Thoracic aorta (tissue), 2 donors: ENCODE measurements around the gene CLDN22. TPM values are rescaled to one million over a fixed set of nuclear protein-coding genes. Genes with fewer than 3 reads are reported as not detected.

Source experiments
- ATAC-seq: fragments of 150-250 bp; one replicate; pipeline ENCODE4 v1.8.0; 2017; ENCODE audit warnings: low read depth; ENCODE audit not compliant: insufficient number of reproducible peaks, low FRiP score
- DNase-seq: peaks from one replicate; pipeline ENCODE4 v3.0.0-alpha.2; 2020; ENCODE audit warnings: low spot score
- H3K27ac ChIP-seq, 2 donors: fragments of 200-600 bp; sonication (generic); 1 replicate in 1 of 2; 2 replicates in 1 of 2; pipeline ENCODE4 v1.5.1; 2016; ENCODE audit warnings: mild to moderate bottlenecking in 2 of 2, moderate library complexity in 2 of 2
- H3K27me3 ChIP-seq: fragments of 200-600 bp; sonication (generic); replicated peaks from 2 replicates; pipeline ENCODE4 v1.6.0; 2016; ENCODE audit warnings: mild to moderate bottlenecking; ENCODE audit not compliant: insufficient read depth
- H3K36me3 ChIP-seq: fragments of 200-600 bp; sonication (generic); one replicate; pipeline ENCODE4 v1.5.1; 2016
- H3K4me1 ChIP-seq, 2 donors: fragments of 200-600 bp; sonication (generic); 1 replicate in 1 of 2; 2 replicates in 1 of 2; pipeline versions ENCODE4 v1.5.1 to v1.6.0; 2016; ENCODE audit warnings: low read depth in 2 of 2, mild to moderate bottlenecking in 1 of 2; ENCODE audit not compliant: control insufficient read depth in 1 of 2
- H3K4me3 ChIP-seq: fragments of 200-600 bp; sonication (generic); 2 replicates; pipeline ENCODE4 v1.5.1; 2016; ENCODE audit warnings: mild to moderate bottlenecking
- H3K9me3 ChIP-seq: fragments of 200-600 bp; sonication (generic); 2 replicates; pipeline ENCODE4 v1.5.1; 2016
- CTCF ChIP-seq: fragments of 200-600 bp; sonication (generic); IDR thresholded peaks from one replicate; pipeline ENCODE4 v1.5.1; 2019; ENCODE audit warnings: antibody characterized with exemption
- total RNA-seq, 2 donors: library from RNA; depleted of rRNA; stranded (reverse); fragments of >200 nt; gene quantifications; one replicate each; pipeline versions ENCODE4 v1.1.0 to v1.2.3, GENCODE V29; 2016

Gene CLDN22
- total RNA-seq, 2 donors from 2014 or later: not detected

DNA sequence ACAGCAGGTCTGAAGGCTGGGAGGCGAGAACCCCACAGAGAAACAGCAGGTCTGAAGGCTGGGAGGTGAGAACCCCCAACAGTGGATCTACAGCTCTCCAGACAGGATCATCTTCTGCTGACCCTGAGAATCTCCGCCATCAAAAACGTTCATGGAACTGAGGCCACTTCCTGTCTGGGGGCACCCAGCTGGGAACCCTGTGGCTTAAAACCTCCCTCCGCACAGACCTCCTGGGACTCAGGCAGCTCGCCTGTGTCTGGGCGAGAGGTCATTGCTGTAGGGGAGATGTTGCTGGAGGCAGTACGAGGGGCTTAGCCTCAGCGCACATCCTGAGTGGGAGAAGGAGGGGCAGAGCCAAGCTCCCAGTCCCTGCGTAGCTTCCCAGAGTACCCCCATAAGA lies 17.3 kb upstream of the CLDN22 start:
- no peak for ATAC-seq
- Histone ChIP-seq H3K27me3 (no peaks in the 10 kb centered on the region), H3K36me3 (no peaks in the 10 kb centered on the region), H3K9me3 (no peaks in the 10 kb centered on the region), H3K4me3 (no peak overlapping the region), H3K27ac (no peak overlapping the region), H3K4me1 (peaks cover 0 to 5% of the 10 kb centered on the region in 2 donors)
- TF ChIP-seq CTCF: no peak
- no peak for DNase-seq

DNA sequence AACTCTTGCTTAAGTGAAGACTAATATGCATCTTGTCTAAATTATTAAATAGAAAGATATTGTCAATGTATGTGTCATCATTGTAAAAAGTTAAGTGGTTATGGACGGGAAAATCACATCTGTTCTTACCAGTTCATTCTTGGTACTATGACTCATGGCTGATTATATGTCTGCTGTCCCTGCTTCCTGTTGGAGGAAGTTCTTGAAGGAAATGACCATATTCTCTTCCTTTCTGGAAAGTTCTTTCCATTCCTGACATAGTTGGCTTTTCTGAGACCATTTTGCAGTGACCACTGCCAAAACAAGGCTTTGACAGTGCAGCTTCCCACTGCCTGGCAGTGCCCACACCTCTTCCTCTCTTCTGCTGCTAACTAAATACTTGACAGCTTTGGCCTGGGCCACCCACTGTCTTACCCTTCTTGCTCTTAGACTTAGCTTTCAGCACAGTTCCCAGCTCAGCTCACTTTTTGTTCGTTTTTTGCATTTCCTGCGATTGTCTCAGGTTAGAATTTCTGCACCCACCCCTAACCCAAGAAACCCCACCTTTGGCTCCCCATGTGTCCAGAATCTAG lies 15.4 kb upstream of the CLDN22 start:
- Histone ChIP-seq H3K27me3 (no peaks in the 10 kb centered on the region), H3K9me3 (no peaks in the 10 kb centered on the region), H3K4me3 (no peak overlapping the region), H3K27ac (no peak overlapping the region), H3K36me3 (no peaks in the 10 kb centered on the region), H3K4me1 (peaks cover 0 to 5% of the 10 kb centered on the region in 2 donors)
- DNase-seq (no peak), ATAC-seq (no peak)
- no peak for TF ChIP-seq CTCF

DNA sequence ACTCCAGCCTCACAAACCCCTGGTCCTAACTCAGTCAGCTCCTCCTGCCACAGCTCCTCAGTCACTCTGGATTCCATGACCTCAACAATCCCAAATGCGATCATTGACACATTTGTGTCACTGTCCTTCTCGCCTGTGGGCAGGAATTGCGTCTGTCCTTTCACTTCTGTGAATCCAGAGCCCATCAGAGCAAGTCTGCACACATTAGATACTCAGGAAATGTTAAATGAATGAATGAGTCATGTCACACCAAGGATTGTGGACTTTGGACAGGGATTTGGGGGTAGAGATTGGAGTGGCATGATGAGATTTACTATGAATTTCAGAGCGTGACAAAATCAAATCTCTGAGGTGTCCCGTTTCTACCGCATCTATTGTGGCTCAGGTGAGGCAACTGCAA lies 13.9 kb upstream of the CLDN22 start:
- H3K9me3 ChIP-seq: no peaks in the 10 kb centered on the region
- H3K36me3 ChIP-seq: no peaks in the 10 kb centered on the region
- H3K4me1 ChIP-seq: peaks cover 0 to 5% of the 10 kb centered on the region in 2 donors
- DNase-seq (no peak), ATAC-seq (no peak)
- TF ChIP-seq CTCF: no peak
- H3K27me3 ChIP-seq: no peaks in the 10 kb centered on the region
- no peak overlapping the region for H3K27ac ChIP-seq
- H3K4me3 ChIP-seq: no peak overlapping the region

DNA sequence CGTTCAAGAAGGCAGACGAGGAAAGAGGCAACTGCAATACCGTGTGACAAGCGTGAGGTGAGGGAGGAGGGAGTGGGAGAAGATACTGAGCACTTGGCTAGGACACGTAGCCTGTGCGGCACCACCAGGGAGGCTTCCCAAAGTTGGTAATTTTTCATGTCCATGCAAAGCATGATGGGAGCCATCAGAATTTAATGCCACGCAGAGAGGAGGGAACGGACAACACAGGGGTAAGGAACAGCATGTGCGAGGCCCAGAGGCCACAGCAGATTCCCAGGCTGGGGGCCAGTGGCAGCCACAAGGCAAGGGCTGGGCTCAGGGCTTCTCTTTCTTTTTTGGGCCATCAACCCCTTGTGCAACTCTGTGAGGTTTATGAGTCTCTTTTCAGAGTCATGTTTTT lies 13.1 kb upstream of the CLDN22 start:
- H3K4me1 ChIP-seq: peaks cover 0 to 5% of the 10 kb centered on the region in 2 donors
- H3K36me3 ChIP-seq: no peaks in the 10 kb centered on the region
- no peak overlapping the region for H3K4me3 ChIP-seq
- no peak for TF ChIP-seq CTCF
- DNase-seq: no peak
- H3K27ac ChIP-seq: no peak overlapping the region
- H3K27me3 ChIP-seq: no peaks in the 10 kb centered on the region
- H3K9me3 ChIP-seq: no peaks in the 10 kb centered on the region
- ATAC-seq: no peak

GRCh38 chr4:183332447-183332846 lies 12.4 kb upstream of the CLDN22 start:
- Histone ChIP-seq H3K27me3 (no peaks in the 10 kb centered on the region), H3K36me3 (no peaks in the 10 kb centered on the region), H3K4me3 (no peak overlapping the region), H3K9me3 (no peaks in the 10 kb centered on the region), H3K4me1 (peaks cover 0 to 5% of the 10 kb centered on the region in 2 donors), H3K27ac (no peak overlapping the region)
- no peak for ATAC-seq
- no peak for DNase-seq
- TF ChIP-seq CTCF: no peak
